GM23338 (cell line): ENCODE data around the gene CATSPER3. TPM values are rescaled to one million over a fixed set of nuclear protein-coding genes. Genes with fewer than 3 reads are reported as not detected.

ENCODE experiments used
- ATAC-seq: fragments of 200-7000 bp; cut with Tn5 transposase; 3 replicates; pipeline ENCODE4 v1.9.1; 2020
- DNase-seq: peaks from one replicate; pipeline ENCODE4 v3.0.0-alpha.2; 2015; ENCODE audit warnings: low spot score
- H2AFZ ChIP-seq: fragments of 200-600 bp; sonication (generic); 2 replicates; pipeline ENCODE4 v1.8.0; 2016; ENCODE audit warnings: antibody characterized with exemption, mild to moderate bottlenecking, moderate library complexity
- H3F3A ChIP-seq: fragments of 200-600 bp; sonication (generic); replicated peaks from 2 replicates; pipeline ENCODE4 v1.8.0; 2017; ENCODE audit warnings: antibody characterized with exemption, mixed run types, low read depth
- H3K27ac ChIP-seq: fragments of 200-600 bp; sonication (generic); 2 replicates; pipeline ENCODE4 v1.6.1; 2016; ENCODE audit warnings: low read depth
- H3K27me3 ChIP-seq: fragments of 200-600 bp; sonication (generic); 2 replicates; pipeline ENCODE4 v1.8.0; 2016; ENCODE audit warnings: mild to moderate bottlenecking, mixed run types, moderate library complexity; ENCODE audit not compliant: insufficient read depth
- H3K36me3 ChIP-seq: fragments of 200-600 bp; sonication (generic); 2 replicates; pipeline ENCODE4 v1.8.0; 2016; ENCODE audit warnings: mild to moderate bottlenecking; ENCODE audit not compliant: insufficient read depth
- H3K4me1 ChIP-seq: fragments of 200-600 bp; sonication (generic); 2 replicates; pipeline ENCODE4 v1.8.0; 2016; ENCODE audit warnings: mild to moderate bottlenecking, moderate library complexity; ENCODE audit not compliant: insufficient read depth
- H3K4me2 ChIP-seq: fragments of 200-600 bp; sonication (generic); 2 replicates; pipeline ENCODE4 v1.7.1; 2017; ENCODE audit warnings: mixed run types
- H3K4me3 ChIP-seq: fragments of 200-600 bp; sonication (generic); 2 replicates; pipeline ENCODE4 v1.6.1; 2016; ENCODE audit warnings: mixed run types
- H3K79me2 ChIP-seq: fragments of 200-600 bp; sonication (generic); replicated peaks from 2 replicates; pipeline ENCODE4 v1.8.0; 2017; ENCODE audit warnings: mild to moderate bottlenecking; ENCODE audit not compliant: insufficient read depth
- H3K9me2 ChIP-seq: fragments of 200-600 bp; sonication (generic); 2 replicates; pipeline ENCODE4 v1.8.0; 2017; ENCODE audit not compliant: insufficient read depth
- H4K20me1 ChIP-seq: fragments of 200-600 bp; sonication (generic); replicated peaks from 2 replicates; pipeline ENCODE4 v1.8.0; 2017; ENCODE audit warnings: mild to moderate bottlenecking; ENCODE audit not compliant: insufficient read depth
- H3K27ac Mint-ChIP-seq: 2 replicates; pipeline ENCODE4 v1.8.0; 2020; ENCODE audit warnings: inconsistent platforms, mild to moderate bottlenecking, moderate library complexity, mixed read lengths
- H3K27me3 Mint-ChIP-seq: 3 replicates; pipeline ENCODE4 v1.8.0; 2022; ENCODE audit warnings: low read depth, mild to moderate bottlenecking, moderate library complexity, mixed read lengths, inconsistent platforms; ENCODE audit not compliant: insufficient read depth, poor library complexity
- H3K36me3 Mint-ChIP-seq: 3 replicates; pipeline ENCODE4 v1.8.0; 2021; ENCODE audit warnings: low read depth, mild to moderate bottlenecking, inconsistent platforms, moderate library complexity, mixed read lengths
- H3K4me1 Mint-ChIP-seq: 3 replicates; pipeline ENCODE4 v1.8.0; 2020; ENCODE audit warnings: mild to moderate bottlenecking, inconsistent platforms, mixed read lengths
- H3K4me3 Mint-ChIP-seq: 3 replicates; pipeline ENCODE4 v1.8.0; 2021; ENCODE audit warnings: moderate library complexity, mild to moderate bottlenecking, inconsistent platforms, mixed read lengths
- H3K9me3 Mint-ChIP-seq: 3 replicates; pipeline ENCODE4 v1.8.0; 2020; ENCODE audit warnings: moderate library complexity, mild to moderate bottlenecking, inconsistent platforms, mixed read lengths
- CREB1 ChIP-seq: fragments of 250-450 bp; sonication (Bioruptor Pico); IDR thresholded peaks from 2 replicates; pipeline ENCODE4 v1.5.0; 2020; ENCODE audit warnings: low read depth, mild to moderate bottlenecking, moderate library complexity
- CTCF ChIP-seq, 2 experiments: fragments of 200-600 bp in 1 of 2; sonication (generic) in 1 of 2; conservative IDR thresholded peaks; 2 replicates each; pipeline versions ENCODE4 v1.5.1 to v1.6.1; 2016 to 2017; ENCODE audit warnings: antibody characterized with exemption in 2 of 2, low read depth in 2 of 2, mild to moderate bottlenecking in 2 of 2, moderate library complexity in 1 of 2
- ETS1 ChIP-seq: IDR thresholded peaks from 2 replicates; pipeline ENCODE4 v1.6.1; 2016; ENCODE audit warnings: antibody characterized with exemption
- EZH2 ChIP-seq: fragments of 200-600 bp; sonication (generic); IDR thresholded peaks from one replicate; pipeline ENCODE4 v1.8.0; 2017; ENCODE audit warnings: antibody characterized with exemption, mild to moderate bottlenecking, low read depth; ENCODE audit not compliant: unreplicated experiment
- EZH2phosphoT487 ChIP-seq: fragments of 200-600 bp; sonication (generic); IDR thresholded peaks from one replicate; pipeline ENCODE4 v1.8.1; 2018; ENCODE audit warnings: antibody characterized with exemption; ENCODE audit not compliant: unreplicated experiment
- JUNB ChIP-seq: IDR thresholded peaks from one replicate; pipeline ENCODE4 v1.6.1; 2016; ENCODE audit warnings: antibody characterized with exemption; ENCODE audit not compliant: unreplicated experiment
- NANOG ChIP-seq: IDR thresholded peaks from 2 replicates; pipeline ENCODE4 v1.6.1; 2016; ENCODE audit warnings: antibody characterized with exemption, borderline replicate concordance
- POLR2AphosphoS5 ChIP-seq: IDR thresholded peaks from 2 replicates; pipeline ENCODE4 v1.6.1; 2016; ENCODE audit warnings: antibody characterized with exemption, low read depth
- REST ChIP-seq: IDR thresholded peaks from one replicate; pipeline ENCODE4 v1.6.1; 2018; ENCODE audit warnings: antibody characterized with exemption; ENCODE audit not compliant: unreplicated experiment
- STAT1 ChIP-seq: IDR thresholded peaks from one replicate; pipeline ENCODE4 v1.6.1; 2016; ENCODE audit warnings: antibody characterized with exemption; ENCODE audit not compliant: unreplicated experiment
- ZNF114 ChIP-seq: fragments of 250-450 bp; sonication (Bioruptor Pico); IDR thresholded peaks from 2 replicates; pipeline ENCODE4 v1.5.0; 2020; ENCODE audit warnings: mild to moderate bottlenecking, moderate library complexity
- ZNF331 ChIP-seq: fragments of 250-450 bp; sonication (Bioruptor Pico); IDR thresholded peaks from 2 replicates; pipeline ENCODE4 v1.5.0; 2020; ENCODE audit warnings: low read depth, mild to moderate bottlenecking, moderate library complexity
- polyA plus RNA-seq: library from polyadenylated mRNA; unstranded; fragments of >200 nt; fragmentation: Nextera tagmentation; extraction: Ambion mirVana; gene quantifications from 2 replicates; pipeline ENCODE4 v1.2.1, GENCODE V29; 2016
- total RNA-seq: library from RNA; depleted of rRNA; stranded (reverse); fragments of >200 nt; shearing (Covaris generic); gene quantifications from 2 replicates; pipeline ENCODE4 v1.2.3, GENCODE V29; 2014

The CATSPER3 gene
- total and polyA plus RNA-seq, 2 experiments from 2014 or later, result 0.19 TPM; not detected in 1

GRCh38 chr5:134920848-134921575 is 46.7 kb upstream of the CATSPER3 start:
- Histone ChIP-seq H3F3A (no peaks in the 10 kb centered on the region; the same call in 1 of the 2 replicates), H4K20me1 (peaks cover 13% of the 10 kb centered on the region), H3K27ac (no peak overlapping the region), H3K4me2 (no peak overlapping the region), H3K79me2 (peaks cover 18% of the 10 kb centered on the region), H2AFZ (no peak overlapping the region), H3K4me3 (no peak overlapping the region), H3K36me3 (peaks cover 4% of the 10 kb centered on the region; the same call in 1 of the 2 replicates), H3K4me1 (no peaks in the 10 kb centered on the region; the same call in 1 of the 2 replicates), H3K27me3 (no peaks in the 10 kb centered on the region), H3K9me2 (no peaks in the 10 kb centered on the region)
- peaks cover 3% of the 10 kb centered on the region for H3K27me3 Mint-ChIP-seq
- H3K4me3 Mint-ChIP-seq, result no peak overlapping the region
- TF ChIP-seq EZH2phosphoT487, result no peak
- no peak for TF ChIP-seq STAT1
- no peak for TF ChIP-seq CTCF (conservative IDR thresholded peaks at IDR 0.05; ENCODE audit: low read depth in 2 of 2)
- TF ChIP-seq NANOG, result no peak
- H3K4me1 Mint-ChIP-seq, result peaks cover 4% of the 10 kb centered on the region; the same call in 1 of the 3 replicates
- no peak for ATAC-seq
- H3K27ac Mint-ChIP-seq, result no peak overlapping the region
- H3K36me3 Mint-ChIP-seq, result peaks cover 16% of the 10 kb centered on the region
- H3K9me3 Mint-ChIP-seq, result no peaks in the 10 kb centered on the region
- DNase-seq, result no peak

- Mint-ChIP-seq H3K4me3 (no peak overlapping the region), H3K27me3 (no peaks in the 10 kb centered on the region), H3K9me3 (no peaks in the 10 kb centered on the region), H3K4me1 (no peaks in the 10 kb centered on the region; the same call in 2 of the 3 replicates), H3K36me3 (peaks cover 12% of the 10 kb centered on the region; the same call in 2 of the 3 replicates), H3K27ac (no peak overlapping the region)
- H3K36me3 ChIP-seq, result 0 out of 2 replicates have a peak, but pooled peaks cover 3% of the 10 kb centered on the region
- no peaks in the 10 kb centered on the region for H4K20me1 ChIP-seq
- no peak overlapping the region for H2AFZ ChIP-seq
- ATAC-seq (no peak), DNase-seq (no peak)
- no peaks in the 10 kb centered on the region for H3F3A ChIP-seq
- H3K79me2 ChIP-seq, result no peaks in the 10 kb centered on the region
- H3K27ac ChIP-seq, result no peak overlapping the region
- H3K27me3 ChIP-seq, result no peaks in the 10 kb centered on the region
- H3K4me2 ChIP-seq, result no peak overlapping the region
- no peak overlapping the region for H3K4me3 ChIP-seq
- H3K4me1 ChIP-seq, result no peaks in the 10 kb centered on the region
- no peaks in the 10 kb centered on the region for H3K9me2 ChIP-seq
- TF ChIP-seq POLR2AphosphoS5 (no peak), EZH2 (no peak), REST (no peak), ZNF114 (no peak), CTCF (conservative IDR thresholded peaks at IDR 0.05; ENCODE audit: low read depth in 2 of 2) (no peak), STAT1 (no peak), NANOG (no peak), ETS1 (no peak), JUNB (no peak), ZNF331 (CRISPR knock-in tag) (no peak), CREB1 (CRISPR knock-in tag) (no peak)
These were observed 35.2 kb upstream of the CATSPER3 start for GRCh38 chr5:134932508-134932907.
